Hematopoietic multipotent progenitor cell treated with erythropoietin and hydrocortisone succinate and interleukin-3 and kit ligand, for 4 days (in vitro differentiated cells): Measurements from ENCODE around the gene GYPC.
"Not testable (repeated sequence)": the region's sequence is repeated elsewhere in the genome, so short reads cannot be mapped to it uniquely, and the experiment has no call there.

ENCODE experiments used
- DNase-seq: peaks from one replicate; pipeline ENCODE4 v3.0.0-alpha.2; 2015

GYPC gene, protein sequence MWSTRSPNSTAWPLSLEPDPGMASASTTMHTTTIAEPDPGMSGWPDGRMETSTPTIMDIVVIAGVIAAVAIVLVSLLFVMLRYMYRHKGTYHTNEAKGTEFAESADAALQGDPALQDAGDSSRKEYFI

DNA sequence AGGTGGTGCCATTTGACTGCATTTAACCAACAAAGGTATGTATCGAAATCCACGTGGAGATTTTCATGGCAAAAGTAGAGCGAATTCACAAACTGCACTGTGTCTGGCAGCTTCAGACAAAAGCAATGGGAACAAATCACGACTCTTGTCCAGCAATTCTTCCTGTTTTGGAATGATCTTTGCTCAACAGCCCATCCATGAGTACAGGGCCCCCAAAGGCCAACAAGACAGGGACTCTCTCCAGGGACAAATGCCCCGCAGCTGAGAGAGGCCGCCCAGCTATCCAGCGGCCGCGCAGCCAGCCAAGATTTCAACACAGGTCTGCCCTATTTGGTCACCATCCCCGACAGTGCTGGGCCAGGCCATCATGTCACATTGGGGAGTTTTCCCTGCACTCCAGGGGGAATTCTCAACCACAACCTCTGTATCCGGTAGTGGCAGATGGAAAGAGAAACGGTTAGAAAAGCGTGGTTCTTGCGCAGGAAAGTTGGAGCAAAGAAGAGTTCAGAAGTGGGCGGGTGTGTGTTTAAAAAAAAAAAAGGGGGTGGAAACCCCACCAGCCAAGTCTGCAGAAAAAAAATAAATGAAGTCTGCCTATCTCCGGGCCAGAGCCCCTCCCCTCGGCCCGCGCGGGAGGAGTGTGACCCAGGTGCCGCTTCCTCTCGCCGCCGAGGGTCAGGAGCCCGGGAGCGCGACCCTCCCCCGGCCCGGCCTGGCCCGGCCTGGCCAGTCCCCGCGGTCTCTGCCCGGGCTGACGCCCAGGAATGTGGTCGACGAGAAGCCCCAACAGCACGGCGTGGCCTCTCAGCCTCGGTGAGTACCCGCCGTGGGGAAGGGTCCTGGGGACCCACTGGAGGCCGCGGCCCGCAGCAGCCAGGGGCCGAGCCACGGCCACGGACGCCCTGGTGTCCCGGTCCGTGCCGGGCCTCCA lies at the start of gene GYPC:
TSS of gene GYPC (plus strand) at position 659 of the 931 bp plus-strand sequence. CDS start at position 765, 106 bp downstream.
- DNase-seq, result peak; percentile 90

- peak; percentile 23 for DNase-seq
Measured at GRCh38 chr2:126614524-126615227, 41.3 kb upstream of the GYPC start.

- DNase-seq, result no peak
Measured at GRCh38 chr2:126616606-126617069, 39.3 kb upstream of the GYPC start.

DNA sequence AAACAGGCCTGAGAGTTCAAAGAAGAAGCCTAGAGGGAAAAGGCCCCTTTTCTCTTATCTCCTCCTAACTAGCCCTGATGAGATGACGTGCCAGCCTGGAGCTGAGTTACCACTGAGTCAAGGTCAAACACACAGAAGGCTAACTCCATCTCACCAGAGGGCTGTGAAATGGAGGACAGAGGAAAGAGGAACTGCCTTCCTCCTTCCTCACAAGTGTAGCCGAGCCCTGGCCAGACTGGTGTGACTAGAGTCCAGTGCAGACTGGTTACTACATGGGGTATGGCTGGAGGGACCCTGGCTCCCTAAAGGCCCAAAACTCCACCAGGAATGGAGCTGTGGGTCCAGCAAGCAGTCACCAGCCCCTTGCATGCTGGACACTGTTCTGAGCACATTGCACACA lies 35.7 kb upstream of the GYPC start:
- DNase-seq, result no peak

GRCh38 chr2:126623000-126623399 lies 33.0 kb upstream of the GYPC start:
- DNase-seq, result no peak

DNA sequence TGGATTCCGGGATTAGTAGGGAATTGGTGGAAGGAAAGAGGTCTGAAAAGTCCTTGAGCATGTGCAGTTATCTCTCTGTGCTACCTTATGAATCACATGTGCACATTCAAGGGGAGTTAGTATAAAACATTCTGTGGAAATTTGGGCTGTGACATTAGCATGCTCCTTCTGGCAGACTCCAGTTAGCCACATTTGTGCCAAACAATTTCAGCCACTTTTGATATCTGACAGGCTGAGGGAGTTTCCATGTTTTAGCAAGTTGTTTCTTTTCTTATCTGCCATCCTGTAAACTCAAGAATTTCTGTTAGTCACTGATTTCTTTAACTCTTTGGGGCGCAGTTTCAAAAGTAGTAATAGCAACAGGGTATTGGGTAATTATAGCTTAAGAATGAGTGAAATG lies 28.3 kb upstream of the GYPC start:
- DNase-seq, result peak; percentile 48

DNA sequence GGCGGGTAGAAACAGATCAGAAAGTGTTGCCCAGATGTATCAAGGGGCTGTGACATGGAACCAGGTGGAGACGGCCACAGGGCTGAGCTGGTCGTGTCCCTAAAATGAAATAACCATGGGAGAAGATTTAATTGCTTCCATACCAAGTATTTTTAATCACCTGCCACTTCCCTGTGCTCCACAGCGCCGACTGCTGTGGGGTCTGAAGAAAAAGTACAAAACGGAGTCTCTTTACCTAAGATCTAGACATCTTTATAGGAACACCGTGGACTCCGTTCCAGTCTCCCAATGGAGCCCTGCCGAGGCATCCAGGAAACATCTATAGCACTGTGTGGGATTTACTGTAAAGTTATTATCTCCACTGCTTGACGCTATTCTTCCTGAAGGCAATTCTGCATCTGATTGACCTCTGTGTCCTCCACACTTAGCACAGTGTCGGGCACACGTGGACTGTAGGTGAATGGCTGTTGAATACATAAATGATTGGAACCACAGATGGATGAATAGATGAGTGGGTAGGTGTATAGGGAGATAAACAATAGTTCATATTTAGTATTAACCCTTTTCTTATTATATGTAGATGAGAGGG lies 21.6 kb upstream of the GYPC start:
- DNase-seq, result peak; percentile 67

- no peak for DNase-seq
Measured at GRCh38 chr2:126635281-126635680, 20.7 kb upstream of the GYPC start.

GRCh38 chr2:126635736-126636135 lies 20.2 kb upstream of the GYPC start:
- DNase-seq, result peak; percentile 60

DNA sequence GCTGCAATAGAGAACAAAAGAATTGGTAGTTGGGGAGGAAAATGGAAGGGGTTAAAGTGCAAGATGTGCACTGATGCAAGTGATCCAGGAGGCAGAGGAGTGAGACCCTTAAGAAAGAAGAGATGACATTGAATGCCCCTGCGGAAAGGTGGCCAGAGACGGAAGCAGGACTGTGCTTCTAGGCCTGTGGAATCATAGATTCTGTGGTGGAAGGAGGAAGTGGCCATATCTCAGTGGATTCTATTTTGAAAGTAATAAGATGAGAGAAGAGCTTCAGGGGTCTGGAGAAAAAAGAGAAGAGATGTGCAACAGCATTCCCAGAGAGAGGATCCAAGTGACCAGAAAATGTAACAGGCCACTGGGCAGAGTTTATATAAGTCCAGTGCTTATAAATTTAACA lies 18.6 kb upstream of the GYPC start:
- peak; percentile 64 for DNase-seq

DNA sequence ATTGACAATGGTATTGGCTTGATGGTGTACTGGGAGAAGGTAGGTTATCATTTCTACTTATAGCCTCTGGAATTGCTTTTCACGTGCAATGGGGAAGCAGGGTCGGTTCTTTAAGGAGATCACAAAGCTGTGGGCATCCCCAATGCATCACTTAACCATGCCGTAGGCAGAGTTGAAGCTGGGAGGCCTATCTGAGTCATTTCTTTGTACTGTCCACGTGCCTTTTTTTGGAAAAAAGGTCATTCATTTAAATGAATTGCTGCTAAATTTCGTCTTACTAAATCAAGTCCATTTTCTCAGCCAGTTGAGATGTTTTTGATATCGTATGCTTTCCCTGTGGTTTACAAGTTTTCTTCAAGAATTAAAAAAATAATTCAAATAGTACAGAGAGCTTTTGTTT lies 17.2 kb upstream of the GYPC start:
- no peak for DNase-seq

GRCh38 chr2:126639276-126639675 lies 16.7 kb upstream of the GYPC start:
- DNase-seq, result no peak

GRCh38 chr2:126641294-126641693 lies 14.7 kb upstream of the GYPC start:
- not testable (repeated sequence) for DNase-seq

DNA sequence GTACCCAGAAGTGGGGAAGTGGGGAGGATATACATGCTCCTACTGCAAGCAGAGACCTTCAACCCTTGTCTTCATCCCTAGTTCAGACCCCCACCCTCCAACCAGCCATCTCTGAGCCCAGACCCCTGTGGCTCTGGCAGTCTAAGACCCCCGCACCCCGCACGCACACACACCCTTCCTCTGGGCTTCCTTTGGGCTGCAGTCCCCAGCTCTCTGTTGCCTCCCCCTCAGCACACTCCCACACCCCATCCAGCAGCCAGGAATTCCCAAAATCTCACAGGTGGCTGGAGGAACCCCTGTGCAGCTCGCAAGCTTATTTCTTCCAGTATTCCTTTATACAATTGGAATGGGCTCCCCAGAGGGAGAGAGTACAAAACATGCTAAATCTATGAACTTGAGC lies 13.9 kb upstream of the GYPC start:
- DNase-seq, result no peak

DNA sequence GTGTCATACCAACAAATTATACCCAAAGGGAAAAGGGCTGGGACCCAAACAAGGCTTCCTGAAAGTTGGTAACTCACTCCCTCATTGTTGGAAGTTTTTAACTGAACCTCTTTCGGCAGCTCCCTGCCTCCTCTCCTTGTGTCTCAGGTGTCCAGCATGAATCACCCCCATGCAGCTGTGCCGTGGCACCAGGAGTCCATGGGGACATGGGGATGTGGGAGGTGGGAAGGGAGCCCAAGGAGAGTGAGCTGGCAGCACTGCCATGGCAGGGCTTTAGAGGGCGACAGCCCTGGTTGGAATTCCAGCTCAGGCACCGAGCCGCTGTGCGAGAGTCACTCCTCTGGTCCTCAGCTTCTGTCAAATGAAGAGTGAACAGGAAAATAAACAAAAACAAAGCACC lies 12.5 kb upstream of the GYPC start:
- DNase-seq, result no peak

- DNase-seq, result no peak
Measured at GRCh38 chr2:126643972-126644371, 12.0 kb upstream of the GYPC start.

DNA sequence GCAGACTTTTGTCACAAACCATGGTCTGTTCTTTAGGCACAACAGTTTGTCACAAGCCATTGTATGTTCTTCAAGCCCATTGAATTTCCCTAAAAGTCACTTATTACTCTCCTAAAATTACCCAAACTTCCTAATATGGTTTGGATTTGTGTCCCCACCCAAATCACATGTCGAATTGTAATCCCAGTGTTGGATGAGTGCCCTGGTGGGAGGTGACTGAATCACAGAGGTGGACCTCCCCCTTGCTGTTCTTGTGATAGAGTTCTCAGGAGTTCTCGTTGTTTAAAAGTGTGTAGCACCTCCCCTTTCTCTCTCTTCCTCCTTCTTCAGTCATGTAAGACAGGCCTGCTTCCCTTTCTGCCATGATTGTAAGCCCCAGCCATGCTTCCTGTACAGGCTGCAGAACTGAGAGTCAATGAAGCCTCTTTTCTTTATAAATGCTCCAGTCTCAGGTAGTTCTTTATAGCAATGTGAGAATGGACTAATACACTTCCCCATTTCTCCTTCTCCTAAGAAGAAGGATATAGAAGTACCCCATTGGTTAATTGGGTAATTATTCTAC lies 11.2 kb upstream of the GYPC start:
- DNase-seq, result peak; percentile 80

- peak; percentile 94 for DNase-seq
Measured at GRCh38 chr2:126645211-126645618, 10.7 kb upstream of the GYPC start.

DNA sequence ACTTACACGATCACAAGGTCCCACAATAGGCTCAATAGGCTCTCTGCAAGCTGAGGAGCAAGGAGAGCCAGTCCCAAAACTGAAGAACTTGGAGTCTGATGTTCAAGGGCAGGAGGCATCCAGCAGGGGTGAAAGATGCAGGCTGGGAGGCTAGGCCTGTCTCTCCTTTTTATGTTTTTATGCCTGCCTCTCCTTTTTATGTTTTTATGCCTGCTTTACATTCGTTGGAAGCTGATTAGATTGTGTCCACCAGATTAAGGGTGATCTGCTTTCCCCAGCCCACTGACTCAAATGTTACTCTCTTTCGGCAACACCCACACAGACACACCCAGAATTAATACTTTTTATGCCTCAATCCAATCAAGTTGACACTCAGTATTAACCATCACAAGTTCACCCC lies 9.9 kb upstream of the GYPC start:
- no peak for DNase-seq

- DNase-seq, result not testable (repeated sequence)
Measured at GRCh38 chr2:126647714-126648344, 8.1 kb upstream of the GYPC start.

DNA sequence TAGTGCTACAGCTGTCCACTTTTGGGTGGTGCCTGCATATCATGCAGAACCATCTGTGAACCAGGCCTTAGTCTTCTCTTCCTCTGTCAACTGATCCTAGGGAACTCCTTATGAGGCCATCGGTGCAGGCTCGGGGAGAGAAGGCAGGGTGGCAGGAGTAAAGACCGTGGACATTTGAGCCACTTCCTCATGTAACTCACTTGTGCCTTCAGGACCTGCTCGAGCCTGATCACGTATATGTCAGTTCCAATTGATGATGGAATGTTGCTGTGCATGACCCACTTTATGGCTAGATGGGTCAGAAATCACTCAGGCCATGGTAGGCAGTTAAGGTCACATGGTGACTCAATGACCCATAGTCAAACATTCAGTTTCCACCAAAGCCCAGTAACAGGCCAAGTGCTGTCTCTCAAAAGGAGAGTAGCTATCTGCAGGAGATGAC lies 7.6 kb upstream of the GYPC start:
- not testable (repeated sequence) for DNase-seq

- DNase-seq, result no peak
Measured at GRCh38 chr2:126649101-126649500, 6.9 kb upstream of the GYPC start.
